HG03103 (cell line): ENCODE data around the gene SARS1.

ENCODE experiments used
- ATAC-seq: cut with Tn5 transposase; IDR thresholded peaks from one replicate; pipeline ENCODE4 v1.9.1; 2021; ENCODE audit warnings: low read depth; ENCODE audit not compliant: unreplicated experiment

Gene SARS1

DNA sequence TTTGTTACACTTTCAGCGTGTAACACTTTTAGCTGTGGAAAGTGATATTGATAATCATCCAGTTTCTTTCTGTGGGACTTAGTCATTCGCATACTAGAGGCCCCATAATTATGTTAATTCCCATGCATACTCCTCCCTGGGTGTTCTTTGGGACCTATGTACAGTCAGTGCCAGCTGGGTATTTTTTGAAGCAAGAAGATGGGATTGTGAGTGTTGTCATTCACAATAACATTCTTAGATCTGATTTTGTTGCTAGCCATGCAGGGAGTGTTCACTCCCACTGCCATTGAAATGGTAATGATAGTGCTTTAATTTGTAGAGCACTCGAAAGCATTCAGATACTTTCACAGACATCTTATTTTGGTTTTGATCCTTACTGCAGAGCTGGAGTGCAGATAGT is 11.6 kb downstream of the SARS1 start:
- ATAC-seq: no peak

- ATAC-seq: no peak
Observed at GRCh38 chr1:109225711-109226445, 12.2 kb downstream of the SARS1 start.

DNA sequence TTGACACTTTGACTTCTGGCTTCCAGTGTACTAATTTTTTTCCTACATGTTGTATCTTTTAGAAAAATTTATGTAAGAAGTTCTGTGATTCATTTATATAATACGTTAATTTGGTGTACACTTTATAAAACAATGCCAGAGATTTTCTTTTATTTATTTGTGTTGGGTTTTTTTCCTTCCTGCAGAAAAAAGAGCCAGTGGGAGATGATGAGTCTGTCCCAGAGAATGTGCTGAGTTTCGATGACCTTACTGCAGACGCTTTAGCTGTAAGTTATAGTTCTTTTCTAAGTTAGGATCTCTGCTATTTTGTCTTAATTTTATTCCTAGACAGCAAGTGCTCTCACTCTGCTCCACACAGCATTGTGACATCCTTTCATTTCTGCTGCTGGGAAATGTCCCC is 14.4 kb downstream of the SARS1 start:
- ATAC-seq: no peak

GRCh38 chr1:109229531-109230127 is 15.9 kb downstream of the SARS1 start:
- ATAC-seq: no peak

GRCh38 chr1:109231066-109231465 is 17.3 kb downstream of the SARS1 start:
- ATAC-seq: no peak

- no peak for ATAC-seq
Observed at GRCh38 chr1:109235137-109235536, 21.4 kb downstream of the SARS1 start.

DNA sequence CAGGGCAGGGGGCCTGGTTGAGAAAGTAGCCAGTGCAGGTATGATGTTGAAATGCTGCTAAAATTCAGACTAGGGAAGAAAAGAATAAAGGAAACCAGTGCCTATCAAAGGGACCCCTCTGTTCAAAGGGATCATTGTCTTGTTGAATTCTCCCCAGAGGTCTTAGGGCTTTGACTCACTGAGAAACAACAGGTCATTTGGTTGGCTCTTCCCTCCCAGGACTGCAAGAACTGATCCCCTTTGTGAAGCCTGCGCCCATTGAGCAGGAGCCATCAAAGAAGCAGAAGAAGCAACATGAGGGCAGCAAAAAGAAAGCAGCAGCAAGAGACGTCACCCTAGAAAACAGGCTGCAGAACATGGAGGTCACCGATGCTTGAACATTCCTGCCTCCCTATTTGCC is 23.8 kb downstream of the SARS1 start:
- no peak for ATAC-seq

GRCh38 chr1:109238382-109238781 is 24.7 kb downstream of the SARS1 start:
- no peak for ATAC-seq

- no peak for ATAC-seq
Observed at GRCh38 chr1:109239047-109239408, 25.3 kb downstream of the SARS1 start.

DNA sequence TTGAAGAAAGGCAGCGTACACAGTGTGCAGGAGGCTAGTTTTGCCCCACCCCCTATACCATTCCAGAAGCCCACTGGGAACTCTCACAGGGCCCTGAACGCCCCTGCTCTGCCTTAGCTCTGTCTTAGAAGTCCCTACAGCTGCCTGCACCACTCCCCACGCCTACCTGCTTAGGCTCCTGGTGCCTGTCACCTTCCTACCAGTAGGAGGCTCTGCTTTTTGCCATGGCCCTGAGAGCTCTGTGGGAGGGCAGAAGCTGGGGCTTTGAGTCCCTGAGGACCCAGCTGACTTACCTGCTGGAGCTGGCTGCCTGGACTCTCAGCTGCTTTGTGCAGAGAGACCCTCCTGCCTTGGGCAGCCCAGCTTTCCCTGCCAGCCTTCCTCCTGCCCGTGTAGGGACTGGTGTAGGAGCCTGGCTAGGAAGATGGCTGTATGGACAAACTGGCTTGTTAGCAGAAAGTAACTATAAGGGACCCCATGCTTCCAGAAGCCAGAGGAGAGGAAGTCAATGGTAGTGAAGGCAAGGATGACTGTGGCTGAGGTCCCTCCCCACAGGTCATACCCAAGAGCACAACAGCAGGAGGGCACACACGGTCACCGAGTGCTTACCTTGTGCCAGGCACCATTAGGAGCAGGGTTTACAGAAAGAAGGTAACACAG is 25.8 kb downstream of the SARS1 start:
- ATAC-seq: peak; percentile 67

DNA sequence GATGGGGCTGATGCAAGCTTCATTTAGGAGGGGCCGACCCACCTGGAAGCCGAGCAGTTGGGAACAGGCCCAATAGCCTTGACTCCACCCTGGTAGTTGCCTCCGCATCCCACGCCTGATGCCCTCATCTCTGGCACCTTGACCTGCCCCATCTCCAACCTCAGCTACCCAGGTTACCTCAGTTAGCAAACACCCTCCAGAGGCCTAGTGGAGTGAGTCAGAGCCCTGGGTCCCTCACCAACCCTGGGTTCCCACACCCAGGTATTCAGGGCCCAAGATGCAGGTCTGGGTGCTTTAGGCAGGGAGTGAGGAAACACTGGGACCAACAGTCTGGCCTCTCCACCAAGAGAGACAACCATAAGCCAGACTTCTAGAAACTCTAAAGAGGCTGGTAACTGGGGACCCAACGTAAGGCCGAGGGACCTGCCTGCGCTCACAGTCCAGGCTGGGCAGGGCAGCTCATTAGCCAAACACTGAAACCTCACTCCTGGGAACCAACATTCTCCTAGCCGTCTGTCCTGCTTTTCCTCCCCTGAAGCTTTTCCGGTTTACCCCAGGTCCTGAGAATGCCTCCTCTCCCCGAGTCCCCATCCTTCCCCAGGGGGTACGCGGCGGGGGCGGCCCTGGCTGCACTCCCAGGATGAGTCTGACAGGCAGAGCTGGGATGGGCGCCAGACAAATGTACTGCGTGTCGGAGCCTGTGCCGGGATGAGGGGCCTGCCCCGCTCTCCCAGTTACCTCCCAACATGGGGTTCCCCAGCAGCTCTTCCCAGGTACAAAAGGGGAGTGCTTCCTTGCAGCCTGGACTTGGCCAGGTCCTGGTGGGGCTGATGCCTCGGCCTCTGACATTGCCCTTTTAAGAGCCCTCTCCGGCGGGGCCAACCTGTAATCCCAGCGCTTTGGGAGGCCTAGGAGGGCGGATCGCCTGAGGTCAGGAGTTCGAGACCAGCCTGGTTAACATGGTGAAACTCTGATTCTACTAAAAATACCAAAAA is 26.7 kb downstream of the SARS1 start:
- no peak for ATAC-seq

- no peak for ATAC-seq
Observed at GRCh38 chr1:109241344-109241743, 27.6 kb downstream of the SARS1 start.

- ATAC-seq: no peak
Observed at GRCh38 chr1:109241841-109242345, 28.2 kb downstream of the SARS1 start.

- ATAC-seq: no peak
Observed at GRCh38 chr1:109242387-109242786, 28.7 kb downstream of the SARS1 start.

DNA sequence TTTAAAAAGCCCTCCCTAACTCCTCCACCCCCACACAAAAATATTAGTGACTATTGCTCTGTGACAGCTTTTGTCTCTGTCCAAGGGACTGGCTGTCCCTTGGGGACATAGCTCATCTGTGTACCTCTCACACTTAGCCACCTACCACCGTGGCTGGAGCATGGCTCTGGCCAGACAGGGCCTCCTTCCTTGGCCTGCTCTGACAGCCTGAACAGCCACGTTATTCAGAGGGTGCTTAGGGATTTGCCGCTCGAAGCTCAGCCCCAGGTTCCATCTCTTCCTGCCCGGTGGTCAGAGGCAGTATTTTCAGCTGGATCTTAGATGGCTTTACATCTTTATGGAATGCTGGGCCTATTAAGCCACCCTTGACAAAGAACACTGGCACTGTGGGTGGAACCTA is 29.5 kb downstream of the SARS1 start:
- no peak for ATAC-seq

DNA sequence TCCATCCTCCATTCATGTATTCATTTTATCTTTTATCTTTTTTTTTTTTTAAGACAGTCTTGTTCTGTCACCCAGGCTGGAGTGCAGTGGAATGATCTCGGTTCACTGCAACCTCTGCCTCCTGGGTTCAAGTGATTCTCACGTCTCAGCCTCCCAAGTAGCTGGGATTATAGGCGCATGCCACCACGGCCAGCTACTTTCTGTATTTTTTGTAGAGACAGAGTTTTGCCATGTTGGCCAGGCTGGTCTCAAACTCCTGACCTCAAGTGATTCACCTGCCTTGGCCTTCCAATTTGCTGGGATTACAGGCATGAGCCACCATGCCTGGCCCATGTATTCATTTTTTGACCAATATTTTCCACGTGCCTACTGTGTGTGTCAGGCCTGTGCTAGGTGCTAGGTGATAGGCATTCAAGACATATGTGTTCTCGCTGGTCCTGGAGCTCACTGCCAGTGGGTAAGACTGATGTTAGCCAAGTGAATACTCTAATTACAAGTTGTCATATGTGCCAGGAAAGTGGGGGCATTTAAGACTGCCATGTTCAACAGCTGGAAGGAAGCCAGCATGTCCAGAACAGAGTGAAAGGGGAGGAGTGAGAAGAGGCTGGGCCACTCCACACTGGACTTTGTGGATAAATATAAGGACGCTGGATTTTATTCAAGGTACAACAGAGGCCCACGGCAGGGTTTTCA is 30.3 kb downstream of the SARS1 start:
- no peak for ATAC-seq

GRCh38 chr1:109246141-109246551 is 32.4 kb downstream of the SARS1 start:
- ATAC-seq: no peak

DNA sequence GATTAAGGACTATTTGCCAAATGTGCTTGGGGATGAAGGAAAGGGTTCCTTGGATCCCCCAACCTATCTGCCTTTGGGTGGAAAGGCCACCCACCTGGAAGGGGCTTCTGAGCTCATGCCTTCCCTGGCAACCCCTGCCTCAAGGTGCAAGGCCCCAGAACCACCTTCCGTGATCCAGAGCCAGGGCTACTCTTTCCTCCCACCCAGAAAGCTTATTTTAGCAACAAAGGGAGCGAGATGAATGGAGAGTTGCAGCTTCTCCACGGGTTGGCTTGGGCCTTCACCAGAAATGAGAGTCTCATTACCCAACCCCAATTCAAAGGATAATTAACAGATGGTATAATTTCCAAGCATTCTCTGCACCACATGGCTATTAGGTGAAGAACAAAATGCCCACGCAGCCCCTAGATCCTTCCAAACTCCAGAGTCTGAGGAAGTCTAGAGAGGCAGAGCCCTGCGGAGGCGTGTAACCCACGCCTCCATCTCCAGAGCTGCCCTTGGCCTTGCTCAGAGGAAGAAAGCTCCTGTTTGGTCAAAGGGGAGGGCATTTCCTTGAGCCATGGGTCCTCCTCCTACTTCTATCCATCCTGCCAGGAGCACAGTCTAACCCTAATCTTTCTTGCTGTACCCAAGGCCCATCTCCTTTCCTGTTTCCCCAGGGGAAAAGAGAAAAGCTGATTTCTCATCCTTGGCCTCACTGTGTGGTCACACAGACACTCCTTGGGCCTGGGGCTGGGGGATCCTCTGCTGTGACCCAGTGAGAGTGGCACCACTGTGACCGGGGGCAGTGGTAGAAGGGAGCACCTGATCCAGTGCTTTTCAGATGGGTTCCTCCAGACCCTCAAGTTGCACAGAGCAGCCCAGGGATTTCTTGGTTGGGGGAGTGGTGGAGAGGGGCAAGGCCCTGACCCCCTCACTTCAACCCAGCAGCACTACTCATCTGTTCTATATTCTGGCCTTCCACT is 34.0 kb downstream of the SARS1 start:
- no peak for ATAC-seq

DNA sequence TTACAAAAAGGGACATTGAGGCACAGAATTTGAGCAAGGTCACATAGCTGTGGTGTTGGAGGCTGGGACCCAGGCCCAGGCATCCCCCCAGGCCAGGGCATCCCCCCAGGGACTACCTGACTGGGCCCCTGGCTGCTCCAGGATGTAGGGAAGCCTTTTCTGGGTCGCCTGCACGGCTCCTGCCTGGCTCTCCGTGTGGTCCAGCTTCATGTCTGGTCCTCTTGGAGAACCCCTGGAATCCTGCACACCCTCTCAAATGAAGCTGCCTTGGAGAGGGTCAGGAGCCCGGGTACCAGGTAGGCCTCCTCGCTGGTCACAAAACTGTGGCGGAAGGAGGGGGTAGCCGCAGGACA is 34.7 kb downstream of the SARS1 start:
- ATAC-seq: no peak
